Measurements from ENCODE around the gene TENM4. TPM values are rescaled to one million over a fixed set of nuclear protein-coding genes. Genes with fewer than 3 reads are reported as not detected.

The TENM4 gene
- total RNA-seq, 4 donors from 2014 or later, result 0.02 to 0.82 (median 0.23) TPM

DNA sequence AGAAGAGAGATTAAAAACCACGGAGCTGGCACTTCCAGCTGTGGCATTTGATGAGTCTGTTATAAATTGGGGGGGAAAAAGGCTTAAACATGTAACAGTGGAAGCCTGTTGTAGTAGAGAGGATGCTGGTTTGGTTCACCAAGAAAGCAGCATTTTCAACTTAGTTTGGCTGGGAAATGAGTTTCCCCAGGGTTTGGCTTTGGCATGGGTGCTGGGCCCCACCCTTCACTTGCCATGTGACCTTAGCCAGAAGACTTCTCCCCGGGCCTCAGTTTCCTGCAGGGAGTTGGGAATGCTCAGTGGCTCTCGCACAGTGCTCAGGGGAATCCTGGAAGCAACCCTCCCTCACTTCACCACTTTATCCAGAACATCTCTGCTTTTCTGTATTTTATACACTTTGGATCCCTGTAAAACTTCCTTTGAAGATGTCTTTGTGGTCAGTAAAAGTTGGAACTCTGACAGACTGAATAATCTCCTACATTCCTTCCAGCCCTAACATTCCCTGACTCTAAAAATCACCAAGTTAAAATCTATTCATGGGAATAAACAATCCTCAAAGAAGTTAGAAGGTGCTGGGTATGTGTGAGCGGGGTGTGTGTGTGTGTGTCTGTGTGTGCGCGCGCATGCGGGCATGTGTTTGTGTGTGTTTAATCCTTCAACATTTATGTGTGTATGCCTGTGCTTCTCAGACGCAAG lies 166.0 kb downstream of the TENM4 start:
- ATAC-seq (no peak), DNase-seq (no peak)
- H3K27me3 ChIP-seq, result no peaks in the 10 kb centered on the region
- intact Hi-C loops (cut with DNase I; ENCODE audit: low total_unique reads), result no loop called here
- no peaks in the 10 kb centered on the region for H3K36me3 ChIP-seq
- no peak overlapping the region for H3K27ac ChIP-seq
- no peak overlapping the region for H3K4me3 ChIP-seq
- peaks cover 0 to 5% of the 10 kb centered on the region in 2 donors for H3K4me1 ChIP-seq
- H3K9me3 ChIP-seq, result no peaks in the 10 kb centered on the region
- TF ChIP-seq POLR2A (IDR thresholded peaks at IDR 0.05), result no peak
- TF ChIP-seq, protein P1, sequence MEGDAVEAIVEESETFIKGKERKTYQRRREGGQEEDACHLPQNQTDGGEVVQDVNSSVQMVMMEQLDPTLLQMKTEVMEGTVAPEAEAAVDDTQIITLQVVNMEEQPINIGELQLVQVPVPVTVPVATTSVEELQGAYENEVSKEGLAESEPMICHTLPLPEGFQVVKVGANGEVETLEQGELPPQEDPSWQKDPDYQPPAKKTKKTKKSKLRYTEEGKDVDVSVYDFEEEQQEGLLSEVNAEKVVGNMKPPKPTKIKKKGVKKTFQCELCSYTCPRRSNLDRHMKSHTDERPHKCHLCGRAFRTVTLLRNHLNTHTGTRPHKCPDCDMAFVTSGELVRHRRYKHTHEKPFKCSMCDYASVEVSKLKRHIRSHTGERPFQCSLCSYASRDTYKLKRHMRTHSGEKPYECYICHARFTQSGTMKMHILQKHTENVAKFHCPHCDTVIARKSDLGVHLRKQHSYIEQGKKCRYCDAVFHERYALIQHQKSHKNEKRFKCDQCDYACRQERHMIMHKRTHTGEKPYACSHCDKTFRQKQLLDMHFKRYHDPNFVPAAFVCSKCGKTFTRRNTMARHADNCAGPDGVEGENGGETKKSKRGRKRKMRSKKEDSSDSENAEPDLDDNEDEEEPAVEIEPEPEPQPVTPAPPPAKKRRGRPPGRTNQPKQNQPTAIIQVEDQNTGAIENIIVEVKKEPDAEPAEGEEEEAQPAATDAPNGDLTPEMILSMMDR (IDR thresholded peaks at IDR 0.05 in 4 of 5, conservative IDR thresholded peaks at IDR 0.05 in 1 of 5), result no peak
- in situ Hi-C loops (cut with MboI; ENCODE audit: low sequenced_read_pairs in 4 of 4), result no loop called here

DNA sequence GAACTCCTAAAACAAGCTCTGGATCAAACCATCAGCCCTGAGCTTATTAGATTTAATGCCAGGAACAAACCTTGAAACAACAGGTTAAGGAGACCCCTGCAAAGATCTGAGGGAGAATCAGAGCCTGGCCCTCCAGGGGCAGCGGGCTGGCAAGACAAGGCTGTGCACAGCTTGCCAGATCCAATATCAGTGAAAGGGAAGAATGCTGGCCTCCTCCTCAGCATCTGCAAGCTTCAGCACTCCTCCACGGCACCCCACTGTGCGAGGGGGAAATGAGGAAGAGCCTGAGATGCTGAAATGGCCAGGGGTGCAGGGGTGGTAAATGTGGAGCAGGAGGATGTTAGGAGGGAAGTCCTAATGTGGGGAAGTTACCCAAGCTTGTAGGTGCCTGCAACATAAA lies 167.0 kb downstream of the TENM4 start:
- Histone ChIP-seq H3K4me3 (no peak overlapping the region), H3K9me3 (no peaks in the 10 kb centered on the region), H3K4me1 (peaks cover 0 to 5% of the 10 kb centered on the region in 2 donors), H3K27ac (no peak overlapping the region), H3K27me3 (no peaks in the 10 kb centered on the region), H3K36me3 (no peaks in the 10 kb centered on the region)
- TF ChIP-seq POLR2A (IDR thresholded peaks at IDR 0.05), result no peak
- TF ChIP-seq, protein P1 (IDR thresholded peaks at IDR 0.05 in 4 of 5, conservative IDR thresholded peaks at IDR 0.05 in 1 of 5), result no peak
- in situ Hi-C loops (cut with MboI; ENCODE audit: low sequenced_read_pairs in 4 of 4) (no loop called here), intact Hi-C loops (cut with DNase I; ENCODE audit: low total_unique reads) (no loop called here)
- DNase-seq, result no peak
- ATAC-seq, result no peak

DNA sequence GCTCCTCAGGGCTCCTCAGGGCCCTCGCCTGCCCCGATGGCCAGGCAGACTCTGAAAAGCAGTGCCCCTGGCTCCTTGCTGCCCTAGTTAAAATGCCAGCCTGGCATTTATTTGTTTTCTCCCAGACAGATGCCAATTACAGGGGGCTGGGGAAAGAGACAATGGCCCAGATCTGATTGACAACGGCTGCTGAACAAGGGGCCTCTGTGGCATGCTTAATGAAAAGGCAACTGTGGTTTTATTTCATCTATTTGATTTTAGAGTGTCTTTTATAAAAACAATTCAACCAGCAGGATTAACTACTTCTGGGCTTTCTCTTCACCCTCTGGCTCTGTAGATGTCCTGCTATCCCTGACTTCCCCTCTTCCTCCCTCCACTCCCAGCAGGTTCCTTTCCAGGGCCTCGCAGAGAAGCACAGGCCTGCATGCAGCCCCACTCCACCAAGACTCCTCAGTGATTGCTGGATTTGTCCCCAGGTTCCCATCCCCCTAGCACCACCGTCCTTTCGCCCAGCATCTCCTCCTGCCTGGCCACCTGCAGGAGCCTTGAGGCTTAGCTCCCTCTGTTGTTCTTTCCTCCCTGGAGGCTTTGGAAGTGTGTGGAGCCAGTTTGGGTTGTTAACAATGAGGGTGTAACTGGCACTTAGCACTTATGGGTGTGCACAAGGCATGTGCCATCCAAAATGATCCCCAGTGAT lies 171.1 kb downstream of the TENM4 start:
- Histone ChIP-seq H3K4me3 (no peak overlapping the region), H3K9me3 (no peaks in the 10 kb centered on the region), H3K36me3 (no peaks in the 10 kb centered on the region), H3K27ac (no peak overlapping the region), H3K27me3 (no peaks in the 10 kb centered on the region), H3K4me1 (no peaks in the 10 kb centered on the region)
- ATAC-seq (no peak), DNase-seq (no peak)
- in situ Hi-C loops (cut with MboI; ENCODE audit: low sequenced_read_pairs in 4 of 4), result no loop called here
- TF ChIP-seq, protein P1 (IDR thresholded peaks at IDR 0.05 in 4 of 5, conservative IDR thresholded peaks at IDR 0.05 in 1 of 5), result no peak
- TF ChIP-seq POLR2A (IDR thresholded peaks at IDR 0.05), result no peak
- intact Hi-C loops (cut with DNase I; ENCODE audit: low total_unique reads), result no loop called here

DNA sequence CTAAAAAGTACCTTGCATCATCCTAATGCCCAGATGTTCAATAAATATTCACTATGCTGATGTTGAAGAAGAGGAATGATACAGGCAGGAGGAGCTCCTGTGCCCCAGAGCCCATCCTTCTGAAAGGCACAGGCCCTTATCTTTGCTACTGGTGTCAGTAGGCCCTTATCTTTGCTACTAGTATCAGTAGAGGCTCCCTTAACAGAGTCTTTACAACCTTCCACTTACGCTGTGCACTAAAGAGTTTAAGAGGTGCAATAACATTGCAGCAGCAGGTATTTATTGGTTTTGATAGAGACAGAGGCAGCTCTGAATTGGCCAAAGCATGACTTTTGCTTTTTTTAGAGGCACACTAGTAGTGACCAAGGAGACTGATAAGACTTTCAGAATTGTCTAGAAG lies 174.4 kb downstream of the TENM4 start:
- Histone ChIP-seq H3K27ac (no peak overlapping the region), H3K4me1 (no peaks in the 10 kb centered on the region), H3K36me3 (no peaks in the 10 kb centered on the region), H3K4me3 (no peak overlapping the region), H3K27me3 (no peaks in the 10 kb centered on the region), H3K9me3 (no peaks in the 10 kb centered on the region)
- TF ChIP-seq POLR2A (IDR thresholded peaks at IDR 0.05), result no peak
- TF ChIP-seq, protein P1 (IDR thresholded peaks at IDR 0.05 in 4 of 5, conservative IDR thresholded peaks at IDR 0.05 in 1 of 5), result no peak
- no peak for DNase-seq
- ATAC-seq, result no peak
- in situ Hi-C loops (cut with MboI; ENCODE audit: low sequenced_read_pairs in 4 of 4), result no loop called here
- intact Hi-C loops (cut with DNase I; ENCODE audit: low total_unique reads), result no loop called here

Data from gastrocnemius medialis (tissue), 4 donors.